Psoas muscle (tissue), 8 donors: ENCODE results near the gene KIF3C. TPM values are rescaled to one million over a fixed set of nuclear protein-coding genes. Genes with fewer than 3 reads are reported as not detected.
"Not testable (repeated sequence)": the region's sequence is repeated elsewhere in the genome, so short reads cannot be mapped to it uniquely, and the experiment has no call there.

Source experiments
- ATAC-seq, 4 donors: fragments of 200-7000 bp; cut with Tn5 transposase; one replicate each; pipeline ENCODE4 v1.9.1; 2020; ENCODE audit warnings: moderate library complexity in 3 of 4, mild to moderate bottlenecking in 2 of 4
- DNase-seq, 2 donors: peaks; one replicate each; pipeline ENCODE4 v3.0.0-alpha.2; 2020
- H3K27ac ChIP-seq: fragments of 200-600 bp; one replicate; pipeline ENCODE4 v1.8.0; 2022
- H3K27me3 ChIP-seq, 3 donors: fragments of 200-600 bp in 1 of 3; one replicate each; pipeline versions ENCODE4 v1.6.1 to v1.8.0; 2013 to 2022; ENCODE audit warnings: low read length in 2 of 3, mild to moderate bottlenecking in 2 of 3, moderate library complexity in 1 of 3; ENCODE audit not compliant: insufficient read depth in 3 of 3
- H3K36me3 ChIP-seq, 2 donors: fragments of 200-600 bp in 1 of 2; one replicate each; pipeline versions ENCODE4 v1.6.1 to v1.8.0; 2013 to 2022; ENCODE audit warnings: low read depth in 1 of 2, mild to moderate bottlenecking in 1 of 2, moderate library complexity in 1 of 2; ENCODE audit not compliant: insufficient read depth in 1 of 2
- H3K4me1 ChIP-seq: fragments of 200-600 bp; one replicate; pipeline ENCODE4 v1.8.0; 2022
- H3K4me3 ChIP-seq: fragments of 200-600 bp; one replicate; pipeline ENCODE4 v1.8.0; 2022; ENCODE audit warnings: mild to moderate bottlenecking
- H3K9me3 ChIP-seq: fragments of 200-600 bp; one replicate; pipeline ENCODE4 v1.8.0; 2022
- CTCF ChIP-seq: fragments of 200-600 bp; IDR thresholded peaks from one replicate; pipeline ENCODE4 v1.8.0; 2022; ENCODE audit warnings: antibody characterized with exemption
- WGBS, 3 donors: extraction: QIAGEN DNeasy Blood & Tissue Kit; methylation state at CpG; one replicate each; pipeline versions ENCODE4 v1.1.6 to v1.1.7; 2013; 5-methylcytosine and 5-hydroxymethylcytosine counted together
- intact Hi-C, 2 donors: fragments of 100-400 bp; cut with DNase I; formaldehyde crosslinking; loops; one replicate each; pipeline versions ENCODE4 v1.11.0 to v1.14.2; 2022
- polyA plus RNA-seq, 3 donors: library from polyadenylated mRNA; stranded (reverse); fragments of 200-250 nt; gene quantifications; one replicate each; pipeline ENCODE4 v1.2.3, GENCODE V29; 2013
- total RNA-seq, 4 donors: library from RNA; stranded (reverse); fragmentation: NEBNext Ultra II Directional in 2 of 4; extraction: Animal tissue kit (Norgen Biotek cat#: 25700) in 2 of 4; gene quantifications; one replicate each; pipeline versions ENCODE4 v1.2.1 to v1.2.4, GENCODE V29; 2021 to 2023
- donor health status: healthy with polysubstance abuse.
- donor health status: DM: no; HTN: no; CAD: no; lungs with moderate emphysema.
- donor health status: Bipolar disorder and iron deficiency.
- donor health status: healthy.
- donor health status: DM: yes; HTN: yes; CAD: no.
- donor health status: DM: no; HTN: no; CAD: no.
- donor health status: DM: no; HTN: no; CAD: no.
- donor health status: DM: yes; HTN: yes; CAD: no.

The KIF3C gene
- total and polyA plus RNA-seq, 7 donors, result 0.82 to 3.3 (median 1.7) TPM

GRCh38 chr2:25912851-25913695 is 69.2 kb downstream of the KIF3C start:
- no peak for TF ChIP-seq CTCF
- Histone ChIP-seq H3K9me3 (no peaks in the 10 kb centered on the region), H3K4me1 (no peaks in the 10 kb centered on the region), H3K4me3 (no peak overlapping the region), H3K36me3 (no peaks in the 10 kb centered on the region), H3K27ac (no peak overlapping the region), H3K27me3 (no peaks in the 10 kb centered on the region)
- intact Hi-C loops, result no loop called here
- no peak for DNase-seq
- WGBS, 3 donors, result 23 to 29% (median 26%) methylated on average over 10 of the region's 10 CpGs
- ATAC-seq, result no peak

- H3K27me3 ChIP-seq, H3K4me3 ChIP-seq, DNase-seq, H3K4me1 ChIP-seq, ATAC-seq, H3K27ac ChIP-seq, H3K36me3 ChIP-seq, H3K9me3 ChIP-seq, intact Hi-C loops: not testable (repeated sequence)
- 79 to 90% (median 85%) methylated on average over 5 of the region's 5 CpGs for WGBS, 3 donors
These were observed 72.7 kb downstream of the KIF3C start for GRCh38 chr2:25909574-25909973.

- Histone ChIP-seq H3K4me1 (no peaks in the 10 kb centered on the region), H3K4me3 (no peak overlapping the region), H3K36me3 (no peaks in the 10 kb centered on the region), H3K9me3 (no peaks in the 10 kb centered on the region), H3K27ac (no peak overlapping the region), H3K27me3 (no peaks in the 10 kb centered on the region)
- 89 to 96% (median 90%) methylated on average over 2 of the region's 2 CpGs for WGBS, 3 donors
- no peak for TF ChIP-seq CTCF
- intact Hi-C loops, result no loop called here
- DNase-seq (no peak), ATAC-seq (no peak)
These were observed 77.2 kb downstream of the KIF3C start for GRCh38 chr2:25905126-25905525.

- DNase-seq (no peak), ATAC-seq (no peak)
- H3K4me1 ChIP-seq, result no peaks in the 10 kb centered on the region
- H3K27ac ChIP-seq, result no peak overlapping the region
- no peaks in the 10 kb centered on the region for H3K27me3 ChIP-seq
- 69 to 82% (median 76%) methylated on average over 5 of the region's 5 CpGs for WGBS, 3 donors
- no peak overlapping the region for H3K4me3 ChIP-seq
- H3K9me3 ChIP-seq, result no peaks in the 10 kb centered on the region
- H3K36me3 ChIP-seq, result no peaks in the 10 kb centered on the region
- intact Hi-C loops, result no loop called here
- TF ChIP-seq CTCF, result no peak
These were observed 79.0 kb downstream of the KIF3C start for GRCh38 chr2:25903216-25903776.

- H3K4me1 ChIP-seq, result peaks cover 13% of the 10 kb centered on the region
- no peaks in the 10 kb centered on the region for H3K36me3 ChIP-seq
- no peak for ATAC-seq
- DNase-seq, result no peak
- H3K27ac ChIP-seq, result no peak overlapping the region
- H3K27me3 ChIP-seq, result no peaks in the 10 kb centered on the region
- no peaks in the 10 kb centered on the region for H3K9me3 ChIP-seq
- intact Hi-C loops, result no loop called here
- 78 to 85% (median 82%) methylated on average over 11 of the region's 11 CpGs for WGBS, 3 donors
- TF ChIP-seq CTCF, result no peak
- H3K4me3 ChIP-seq, result no peak overlapping the region
These were observed 82.8 kb downstream of the KIF3C start for GRCh38 chr2:25899404-25899970.
